Peyer's patch (tissue), 4 donors: Measurements from ENCODE around the gene PPOX.
A peak's percentile ranks its signal among the peaks of the same experiment; 100 is the strongest.

ENCODE experiments used
- POLR2A ChIP-seq, 2 donors: fragments of 450-650 bp; IDR thresholded peaks; one replicate each; pipeline ENCODE4 v1.5.1; 2017; ENCODE audit warnings: antibody characterized with exemption in 2 of 2, mild to moderate bottlenecking in 2 of 2, moderate library complexity in 2 of 2
- TF ChIP-seq, protein P1 (sequence below), 6 experiments: fragments of 450-650 bp in 4 of 6; fragments of 200-600 bp in 2 of 6; sonication (generic) in 1 of 6; IDR thresholded peaks; one replicate each; pipeline ENCODE4 v1.5.1; 2017 to 2019; ENCODE audit warnings: antibody characterized with exemption in 6 of 6, mild to moderate bottlenecking in 3 of 6, moderate library complexity in 1 of 6

DNA sequence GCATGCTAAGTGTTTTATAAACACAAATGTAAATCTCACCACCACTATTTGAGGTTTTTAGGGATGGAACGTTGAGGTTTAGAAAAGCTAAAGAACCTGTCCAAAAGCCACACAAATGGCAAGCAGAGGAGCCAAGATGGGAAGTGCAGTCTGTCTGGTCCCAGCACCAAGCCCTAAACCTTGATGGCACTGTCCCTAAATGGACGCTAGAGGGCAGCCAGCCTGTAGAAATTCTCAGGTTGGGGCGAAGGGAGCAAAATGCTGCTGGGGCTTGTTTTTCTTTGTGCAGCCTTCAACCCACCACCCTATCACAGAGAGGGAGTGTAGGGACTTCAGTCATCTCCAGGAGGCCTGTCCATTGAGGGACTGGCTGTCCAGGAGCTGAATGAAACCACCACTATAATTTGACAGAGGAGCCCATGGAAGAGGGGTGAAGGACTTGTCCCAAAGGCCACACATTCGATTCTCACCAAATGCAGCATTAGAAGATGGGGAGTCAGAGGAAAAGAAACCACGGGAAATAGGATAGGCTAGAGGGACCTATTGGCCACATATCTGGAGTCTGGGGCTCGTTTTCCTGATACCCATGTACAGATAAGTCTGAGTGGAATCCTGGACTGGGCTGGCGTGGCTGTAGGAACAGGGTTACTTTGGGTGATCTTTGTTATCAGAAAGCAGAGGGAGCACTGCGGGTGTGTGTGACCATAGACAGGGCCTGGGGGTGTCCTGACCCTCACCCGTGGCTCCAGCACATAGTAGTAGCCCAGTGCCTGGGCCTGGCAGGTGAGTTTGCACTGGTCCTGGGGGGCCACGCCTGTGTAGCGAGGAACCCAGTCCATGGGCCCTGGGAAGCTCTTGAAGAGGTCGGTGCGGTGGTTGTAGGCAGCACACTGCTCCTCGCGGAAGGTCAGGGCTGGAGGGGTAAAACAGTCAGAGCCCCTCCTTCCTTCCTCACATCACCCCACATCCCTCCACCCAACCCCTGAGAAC, 26.5 kb downstream of the PPOX start:
- TF ChIP-seq, protein P1, sequence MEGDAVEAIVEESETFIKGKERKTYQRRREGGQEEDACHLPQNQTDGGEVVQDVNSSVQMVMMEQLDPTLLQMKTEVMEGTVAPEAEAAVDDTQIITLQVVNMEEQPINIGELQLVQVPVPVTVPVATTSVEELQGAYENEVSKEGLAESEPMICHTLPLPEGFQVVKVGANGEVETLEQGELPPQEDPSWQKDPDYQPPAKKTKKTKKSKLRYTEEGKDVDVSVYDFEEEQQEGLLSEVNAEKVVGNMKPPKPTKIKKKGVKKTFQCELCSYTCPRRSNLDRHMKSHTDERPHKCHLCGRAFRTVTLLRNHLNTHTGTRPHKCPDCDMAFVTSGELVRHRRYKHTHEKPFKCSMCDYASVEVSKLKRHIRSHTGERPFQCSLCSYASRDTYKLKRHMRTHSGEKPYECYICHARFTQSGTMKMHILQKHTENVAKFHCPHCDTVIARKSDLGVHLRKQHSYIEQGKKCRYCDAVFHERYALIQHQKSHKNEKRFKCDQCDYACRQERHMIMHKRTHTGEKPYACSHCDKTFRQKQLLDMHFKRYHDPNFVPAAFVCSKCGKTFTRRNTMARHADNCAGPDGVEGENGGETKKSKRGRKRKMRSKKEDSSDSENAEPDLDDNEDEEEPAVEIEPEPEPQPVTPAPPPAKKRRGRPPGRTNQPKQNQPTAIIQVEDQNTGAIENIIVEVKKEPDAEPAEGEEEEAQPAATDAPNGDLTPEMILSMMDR (IDR thresholded peaks at IDR 0.05), result peak; percentile 80 to 90 (median 84)
- no peak for TF ChIP-seq POLR2A (IDR thresholded peaks at IDR 0.05)
